HepG2 (cell line): ENCODE data around the gene SBK2. TPM values are rescaled to one million over a fixed set of nuclear protein-coding genes. Genes with fewer than 3 reads are reported as not detected.

Source experiments
- ASH2L ChIP-seq: fragments of 300-600, 200-600 bp; sonication (generic); IDR thresholded peaks from 2 replicates; pipeline ENCODE4 v1.7.0; 2017; ENCODE audit warnings: low read depth, mild to moderate bottlenecking, moderate library complexity, mixed read lengths, low read length; ENCODE audit not compliant: insufficient read length
- CREM ChIP-seq, 2 experiments: sonication (generic) in 1 of 2; formaldehyde crosslinking in 1 of 2; IDR thresholded peaks; 2 replicates each; pipeline versions ENCODE4 v1.4.0 to v1.6.1; 2016 to 2020; ENCODE audit warnings: antibody characterized with exemption in 1 of 2, mild to moderate bottlenecking in 1 of 2, missing genetic modification reagents in 1 of 2
- ELF1 ChIP-seq: sonication (generic); formaldehyde crosslinking; IDR thresholded peaks from 2 replicates; pipeline ENCODE4 v1.4.0; 2020; ENCODE audit warnings: missing genetic modification reagents
- EP300 ChIP-seq, 3 experiments: sonication (generic) in 1 of 3; formaldehyde crosslinking in 1 of 3; IDR thresholded peaks; 2 replicates each; pipeline versions ENCODE4 v1.5.1 to v1.6.1; 2011 to 2020; ENCODE audit warnings: low read depth in 2 of 3, low read length in 2 of 3, borderline replicate concordance in 1 of 3, improper control_type of control experiment in 1 of 3, mild to moderate bottlenecking in 1 of 3, missing genetic modification reagents in 1 of 3, moderate library complexity in 1 of 3
- KLF11 ChIP-seq: IDR thresholded peaks from 2 replicates; pipeline ENCODE4 v1.6.1; 2016; ENCODE audit warnings: missing compliant biosample characterization
- PATZ1 ChIP-seq: sonication (generic); formaldehyde crosslinking; IDR thresholded peaks from 2 replicates; pipeline ENCODE4 v1.4.0; 2020; ENCODE audit warnings: missing genetic modification reagents
- PAXIP1 ChIP-seq: sonication (generic); formaldehyde crosslinking; conservative IDR thresholded peaks from 2 replicates; pipeline ENCODE4 v1.4.0; 2020; ENCODE audit warnings: mild to moderate bottlenecking, missing genetic modification reagents, moderate library complexity
- POLR2A ChIP-seq, 2 experiments: IDR thresholded peaks; 2 replicates each; pipeline ENCODE4 v1.6.1; 2011; ENCODE audit warnings: low read depth in 2 of 2, low read length in 2 of 2, mild to moderate bottlenecking in 1 of 2, moderate library complexity in 1 of 2; ENCODE audit not compliant: insufficient read depth in 1 of 2
- ZFP91 ChIP-seq: sonication (generic); formaldehyde crosslinking; IDR thresholded peaks from 2 replicates; pipeline ENCODE4 v1.9.0; 2022; ENCODE audit warnings: missing genetic modification reagents, mild to moderate bottlenecking, borderline replicate concordance
- ZNF12 ChIP-seq: sonication (generic); formaldehyde crosslinking; IDR thresholded peaks from 2 replicates; pipeline ENCODE4 v1.5.0; 2020; ENCODE audit warnings: missing genetic modification reagents
- ZNF230 ChIP-seq: sonication (generic); formaldehyde crosslinking; IDR thresholded peaks from 2 replicates; pipeline ENCODE4 v1.4.0; 2020; ENCODE audit warnings: mild to moderate bottlenecking, missing genetic modification reagents
- ZNF280D ChIP-seq: sonication (generic); formaldehyde crosslinking; IDR thresholded peaks from 2 replicates; pipeline ENCODE4 v1.5.1; 2020; ENCODE audit warnings: mild to moderate bottlenecking, missing genetic modification reagents
- ZNF710 ChIP-seq: sonication (generic); formaldehyde crosslinking; IDR thresholded peaks from 2 replicates; pipeline ENCODE4 v1.5.0; 2020; ENCODE audit warnings: mild to moderate bottlenecking, missing genetic modification reagents, borderline replicate concordance
- ZNF740 ChIP-seq: sonication (generic); formaldehyde crosslinking; IDR thresholded peaks from 2 replicates; pipeline ENCODE4 v1.4.0; 2020; ENCODE audit warnings: missing genetic modification reagents
- polyA plus RNA-seq, 8 experiments: library from polyadenylated mRNA; depleted of rRNA in 3 of 8; stranded (reverse) in 7 of 8; unstranded in 1 of 8; fragments of >200 nt; fragmentation: Illumina TruSeq in 4 of 8; extraction: Trizol in 4 of 8; gene quantifications; 2 replicates each; pipeline versions ENCODE4 v1.2.1 to v1.2.3, GENCODE V29; 2011 to 2016; ENCODE audit warnings: low read depth in 4 of 8, missing spikeins in 1 of 8, mixed read lengths in 1 of 8; ENCODE audit not compliant: insufficient read depth in 1 of 8
- total RNA-seq, 5 experiments: library from RNA; depleted of rRNA; stranded (reverse); fragments of >200 nt; fragmentation: Illumina TruSeq; extraction: Trizol; gene quantifications; 2 replicates each; pipeline ENCODE4 v1.2.3, GENCODE V29; 2016; ENCODE audit warnings: low read depth in 1 of 5

The SBK2 gene
- total and polyA plus RNA-seq, 2 of the 13 experiments (the other 11 are each of a cell fraction or from before 2014, with no cell fraction given): 0.24 TPM; not detected in 1

GRCh38 chr19:55580628-55581144 is 43.8 kb upstream of the SBK2 start, which contains the start of gene ZNF579 (continued):
- TF ChIP-seq ZNF280D (CRISPR knock-in tag): no peak; the same call in 1 of the 2 replicates
- TF ChIP-seq ZNF710 (CRISPR knock-in tag): peak; percentile 39; the same call in 1 of the 2 replicates
- TF ChIP-seq KLF11 (CRISPR knock-in tag): no peak
- peak; percentile 52; the same call in 1 of the 2 replicates for TF ChIP-seq ZNF12 (CRISPR knock-in tag)
- TF ChIP-seq ELF1 (CRISPR knock-in tag): peak; percentile 87
- no peak for TF ChIP-seq ZNF230
- peak in 1 of 2 experiments; percentile 23; a peak in 2 of 4 replicates for TF ChIP-seq POLR2A (IDR thresholded peaks at IDR 0.05; ENCODE audit: insufficient read depth in 1 of 2, low read depth in 2 of 2, low read length in 2 of 2)
- peak; percentile 62 for TF ChIP-seq ASH2L
- 0 out of 2 replicates have a peak, but pooled peaks have one; percentile 17 for TF ChIP-seq PAXIP1 (CRISPR knock-in tag)
- TF ChIP-seq EP300 (IDR thresholded peaks at IDR 0.05; ENCODE audit: low read depth in 2 of 2, low read length in 2 of 2): peak in 1 of 2 experiments; percentile 29; a peak in 1 of 4 replicates
- TF ChIP-seq EP300 (CRISPR knock-in tag; IDR thresholded peaks at IDR 0.05; ENCODE audit: borderline replicate concordance): no peak
- TF ChIP-seq ZFP91 (CRISPR knock-in tag): peak; percentile 49; the same call in 1 of the 2 replicates
- peak; percentile 85; the same call in 1 of the 2 replicates for TF ChIP-seq ZNF740
- TF ChIP-seq PATZ1 (CRISPR knock-in tag): peak; percentile 96
- 0 out of 2 replicates have a peak, but pooled peaks have one; percentile 16 for TF ChIP-seq CREM (IDR thresholded peaks at IDR 0.05)
- TF ChIP-seq CREM (CRISPR knock-in tag; IDR thresholded peaks at IDR 0.05): no peak
